Measurements from ENCODE around the gene KRTAP2-1.
"Not testable (repeated sequence)": the region's sequence is repeated elsewhere in the genome, so short reads cannot be mapped to it uniquely, and the experiment has no call there.

KRTAP2-1 gene

GRCh38 chr17:41037853-41038350, 9.2 kb downstream of the KRTAP2-1 start:
- no peak for TF ChIP-seq CTCF (IDR thresholded peaks at IDR 0.05; ENCODE audit: poor library complexity, severe bottlenecking)
- Histone ChIP-seq H3K36me3 (ENCODE audit: low read depth) (no peaks in the 10 kb centered on the region), H3K4me1 (ENCODE audit: insufficient read depth, poor library complexity, severe bottlenecking) (no peaks in the 10 kb centered on the region), H3K4me3 (ENCODE audit: severe bottlenecking) (no peak overlapping the region), H3K9me3 (ENCODE audit: severe bottlenecking) (no peaks in the 10 kb centered on the region), H3K27ac (ENCODE audit: poor library complexity, severe bottlenecking) (no peak overlapping the region), H3K27me3 (ENCODE audit: insufficient read depth, poor library complexity, severe bottlenecking) (no peaks in the 10 kb centered on the region)
- DNase-seq (ENCODE audit: low spot score): no peak
- ATAC-seq (ENCODE audit: low read depth): no peak

GRCh38 chr17:41034346-41034935, 12.7 kb downstream of the KRTAP2-1 start, which contains the start of gene KRTAP1-3:
Gene KRTAP1-3, minus strand, starts transcription at chr17:41034874. Its CDS starts 53 bp downstream, at chr17:41034821.
- not testable (repeated sequence) for ATAC-seq (ENCODE audit: low read depth)

GRCh38 chr17:41029633-41030245, 17.4 kb downstream of the KRTAP2-1 start, which contains the start of gene KRTAP1-4:
Gene KRTAP1-4, minus strand, starts transcription at chr17:41030195. Its CDS starts 117 bp downstream, at chr17:41030078.
- no peak within 1 kb of the TSS for H3K27ac ChIP-seq (ENCODE audit: poor library complexity, severe bottlenecking)
- ATAC-seq (ENCODE audit: low read depth): no peak
- H3K4me1 ChIP-seq (ENCODE audit: insufficient read depth, poor library complexity, severe bottlenecking): peaks cover 9% of the 10 kb centered on the region
- no peaks in the 10 kb centered on the region for H3K36me3 ChIP-seq (ENCODE audit: low read depth)
- H3K9me3 ChIP-seq (ENCODE audit: severe bottlenecking): no peaks in the 10 kb centered on the region
- TF ChIP-seq CTCF (IDR thresholded peaks at IDR 0.05; ENCODE audit: poor library complexity, severe bottlenecking): no peak
- H3K4me3 ChIP-seq (ENCODE audit: severe bottlenecking): no peak within 1 kb of the TSS
- DNase-seq (ENCODE audit: low spot score): no peak
- H3K27me3 ChIP-seq (ENCODE audit: insufficient read depth, poor library complexity, severe bottlenecking): no peaks in the 10 kb centered on the region

More at GRCh38 chr17:41034346-41034935, 12.7 kb downstream of the KRTAP2-1 start, which contains the start of gene KRTAP1-3:
- not testable (repeated sequence) for H3K9me3 ChIP-seq (ENCODE audit: severe bottlenecking); H3K27me3 ChIP-seq (ENCODE audit: insufficient read depth, poor library complexity, severe bottlenecking); H3K4me3 ChIP-seq (ENCODE audit: severe bottlenecking); H3K36me3 ChIP-seq (ENCODE audit: low read depth); H3K4me1 ChIP-seq (ENCODE audit: insufficient read depth, poor library complexity, severe bottlenecking); H3K27ac ChIP-seq (ENCODE audit: poor library complexity, severe bottlenecking); DNase-seq (ENCODE audit: low spot score)

- Histone ChIP-seq H3K36me3 (ENCODE audit: low read depth) (no peaks in the 10 kb centered on the region), H3K9me3 (ENCODE audit: severe bottlenecking) (no peaks in the 10 kb centered on the region), H3K27ac (ENCODE audit: poor library complexity, severe bottlenecking) (peak within 1 kb of the TSS; percentile 1), H3K27me3 (ENCODE audit: insufficient read depth, poor library complexity, severe bottlenecking) (no peaks in the 10 kb centered on the region), H3K4me3 (ENCODE audit: severe bottlenecking) (no peak within 1 kb of the TSS), H3K4me1 (ENCODE audit: insufficient read depth, poor library complexity, severe bottlenecking) (peaks cover 9% of the 10 kb centered on the region)
- DNase-seq (ENCODE audit: low spot score): no peak
- peak; percentile 68 for ATAC-seq (ENCODE audit: low read depth)
- TF ChIP-seq CTCF (IDR thresholded peaks at IDR 0.05; ENCODE audit: poor library complexity, severe bottlenecking): no peak
These were observed 20.2 kb downstream of the KRTAP2-1 start, which contains the start of gene KRTAP1-5 for GRCh38 chr17:41026715-41027471. Gene KRTAP1-5, minus strand, starts transcription at chr17:41027208. Its CDS starts 53 bp downstream, at chr17:41027155.

GRCh38 chr17:41024697-41025096, 22.4 kb downstream of the KRTAP2-1 start:
- no peaks in the 10 kb centered on the region for H3K9me3 ChIP-seq (ENCODE audit: severe bottlenecking)
- peaks cover 9% of the 10 kb centered on the region for H3K4me1 ChIP-seq (ENCODE audit: insufficient read depth, poor library complexity, severe bottlenecking)
- H3K27ac ChIP-seq (ENCODE audit: poor library complexity, severe bottlenecking): no peak overlapping the region
- ATAC-seq (ENCODE audit: low read depth) (no peak), DNase-seq (ENCODE audit: low spot score) (no peak)
- TF ChIP-seq CTCF (IDR thresholded peaks at IDR 0.05; ENCODE audit: poor library complexity, severe bottlenecking): no peak
- no peaks in the 10 kb centered on the region for H3K36me3 ChIP-seq (ENCODE audit: low read depth)
- no peaks in the 10 kb centered on the region for H3K27me3 ChIP-seq (ENCODE audit: insufficient read depth, poor library complexity, severe bottlenecking)
- no peak overlapping the region for H3K4me3 ChIP-seq (ENCODE audit: severe bottlenecking)
